Measurements from ENCODE around the gene HBB.

- TF ChIP-seq CTCF (IDR thresholded peaks at IDR 0.05) (no peak), POLR2A (IDR thresholded peaks at IDR 0.05) (no peak)
Observed at GRCh38 chr11:5240056-5240455, 13.2 kb upstream of the HBB start.

All from thyroid gland (tissue), 4 donors.